H9 (cell line): ENCODE results near the gene TRPM1. TPM values are rescaled to one million over a fixed set of nuclear protein-coding genes. Genes with fewer than 3 reads are reported as not detected.
A peak's percentile ranks its signal among the peaks of the same experiment; 100 is the strongest.

Experiments used
- DNase-seq: peaks from one replicate; pipeline ENCODE4 v3.0.0-alpha.2; 2017
- H2AFZ ChIP-seq: one replicate; pipeline ENCODE4 v1.6.1; 2013; ENCODE audit warnings: mild to moderate bottlenecking, low read length, control low read depth, moderate library complexity
- H2AK5ac ChIP-seq: 2 replicates; pipeline ENCODE4 v1.6.1; 2013; ENCODE audit warnings: low read length, control low read depth, mixed read lengths; ENCODE audit not compliant: insufficient read length
- H2BK120ac ChIP-seq: one replicate; pipeline ENCODE4 v1.6.1; 2013; ENCODE audit warnings: low read depth, mild to moderate bottlenecking, low read length, control low read depth, inconsistent platforms; ENCODE audit not compliant: poor library complexity, severe bottlenecking
- H2BK12ac ChIP-seq: 2 replicates; pipeline ENCODE4 v1.6.1; 2013; ENCODE audit warnings: low read length, control low read depth, mixed read lengths, low read depth; ENCODE audit not compliant: insufficient read length
- H2BK15ac ChIP-seq: 2 replicates; pipeline ENCODE4 v1.6.1; 2013; ENCODE audit warnings: low read depth, low read length, control low read depth
- H2BK20ac ChIP-seq: one replicate; pipeline ENCODE4 v1.6.1; 2013; ENCODE audit warnings: low read depth, mild to moderate bottlenecking, low read length, control low read depth, inconsistent platforms; ENCODE audit not compliant: poor library complexity, severe bottlenecking
- H2BK5ac ChIP-seq: 2 replicates; pipeline ENCODE4 v1.6.1; 2013; ENCODE audit warnings: low read length, control low read depth, mixed read lengths; ENCODE audit not compliant: insufficient read length
- H3K14ac ChIP-seq: 2 replicates; pipeline ENCODE4 v1.6.1; 2013; ENCODE audit warnings: low read length, control low read depth; ENCODE audit not compliant: insufficient read depth
- H3K18ac ChIP-seq: 2 replicates; pipeline ENCODE4 v1.6.1; 2013; ENCODE audit warnings: low read depth, mild to moderate bottlenecking, mixed read lengths, low read length, control low read depth; ENCODE audit not compliant: insufficient read length
- H3K23ac ChIP-seq: 2 replicates; pipeline ENCODE4 v1.6.1; 2013; ENCODE audit warnings: low read length, control low read depth, mixed read lengths, low read depth; ENCODE audit not compliant: insufficient read length
- H3K23me2 ChIP-seq: 2 replicates; pipeline ENCODE4 v1.6.1; 2013; ENCODE audit warnings: low read depth, mild to moderate bottlenecking, mixed read lengths, low read length, control low read depth; ENCODE audit not compliant: insufficient read length, poor library complexity, severe bottlenecking
- H3K27ac ChIP-seq: 2 replicates; pipeline ENCODE4 v1.5.1; 2013; ENCODE audit warnings: low read length, control low read depth, mixed read lengths, low read depth; ENCODE audit not compliant: insufficient read length
- H3K27me3 ChIP-seq: 2 replicates; pipeline ENCODE4 v1.6.1; 2013; ENCODE audit warnings: low read length, control low read depth, inconsistent platforms; ENCODE audit not compliant: insufficient read depth
- H3K4ac ChIP-seq: 2 replicates; pipeline ENCODE4 v1.6.1; 2013; ENCODE audit warnings: low read depth, mild to moderate bottlenecking, control low read depth, inconsistent platforms, low read length, moderate library complexity
- H3K4me1 ChIP-seq: 2 replicates; pipeline ENCODE4 v1.6.1; 2013; ENCODE audit warnings: low read length, control low read depth, inconsistent platforms; ENCODE audit not compliant: insufficient read depth
- H3K4me2 ChIP-seq: 2 replicates; pipeline ENCODE4 v1.6.1; 2013; ENCODE audit warnings: low read length, control low read depth, mixed read lengths; ENCODE audit not compliant: insufficient read length, insufficient read depth
- H3K56ac ChIP-seq: 2 replicates; pipeline ENCODE4 v1.6.1; 2013; ENCODE audit warnings: low read depth, mild to moderate bottlenecking, mixed read lengths, low read length, control low read depth; ENCODE audit not compliant: insufficient read length
- H3K79me1 ChIP-seq: 2 replicates; pipeline ENCODE4 v1.6.1; 2013; ENCODE audit warnings: low read depth, mild to moderate bottlenecking, moderate library complexity, low read length, control low read depth, inconsistent platforms; ENCODE audit not compliant: insufficient read depth, poor library complexity, severe bottlenecking
- H3K79me2 ChIP-seq: 2 replicates; pipeline ENCODE4 v1.6.1; 2013; ENCODE audit warnings: low read length, control low read depth, inconsistent platforms; ENCODE audit not compliant: insufficient read depth
- H3K9ac ChIP-seq: 2 replicates; pipeline ENCODE4 v1.6.1; 2013; ENCODE audit warnings: low read length, control low read depth, mixed read lengths; ENCODE audit not compliant: insufficient read length; ENCODE audit errors: extremely low read depth
- H3K9me3 ChIP-seq: one replicate; pipeline ENCODE4 v1.6.1; 2013; ENCODE audit warnings: low read depth, low read length, inconsistent platforms; ENCODE audit not compliant: control insufficient read depth
- H3T11ph ChIP-seq: one replicate; pipeline ENCODE4 v1.6.1; 2013; ENCODE audit warnings: mild to moderate bottlenecking, low read length, control low read depth, inconsistent platforms
- H4K20me1 ChIP-seq: one replicate; pipeline ENCODE4 v1.6.1; 2013; ENCODE audit not compliant: control insufficient read depth, insufficient read length, insufficient read depth
- H4K5ac ChIP-seq: 2 replicates; pipeline ENCODE4 v1.6.1; 2013; ENCODE audit warnings: low read depth, mild to moderate bottlenecking, mixed read lengths, low read length, control low read depth; ENCODE audit not compliant: insufficient read length
- H4K8ac ChIP-seq: replicated peaks from 2 replicates; pipeline ENCODE4 v1.6.1; 2013; ENCODE audit warnings: low read length, control low read depth, mixed read lengths, low read depth; ENCODE audit not compliant: insufficient read length
- H4K91ac ChIP-seq: 2 replicates; pipeline ENCODE4 v1.6.1; 2013; ENCODE audit warnings: low read depth, mild to moderate bottlenecking, moderate library complexity, mixed read lengths, low read length, control low read depth; ENCODE audit not compliant: insufficient read length
- H3K27ac Mint-ChIP-seq, 3 experiments: 2 replicates in 2 of 3; 3 replicates in 1 of 3; pipeline ENCODE4 v1.8.0; 2020 to 2021; ENCODE audit warnings: mixed read lengths in 3 of 3, mild to moderate bottlenecking in 1 of 3, moderate library complexity in 1 of 3
- H3K27me3 Mint-ChIP-seq: 2 replicates; pipeline ENCODE4 v1.8.0; 2021; ENCODE audit warnings: low read depth, mild to moderate bottlenecking, moderate library complexity, mixed read lengths
- H3K36me3 Mint-ChIP-seq, 3 experiments: 2 replicates in 2 of 3; 3 replicates in 1 of 3; pipeline ENCODE4 v1.8.0; 2020 to 2021; ENCODE audit warnings: low read depth in 3 of 3, mixed read lengths in 3 of 3; ENCODE audit not compliant: insufficient read depth in 1 of 3
- H3K4me1 Mint-ChIP-seq, 2 experiments: 2 replicates each; pipeline ENCODE4 v1.8.0; 2020; ENCODE audit warnings: mixed read lengths in 2 of 2
- H3K4me3 Mint-ChIP-seq, 2 experiments: 2 replicates in 1 of 2; 3 replicates in 1 of 2; pipeline ENCODE4 v1.8.0; 2020 to 2021; ENCODE audit warnings: mild to moderate bottlenecking in 2 of 2, mixed read lengths in 2 of 2, moderate library complexity in 1 of 2
- H3K9me3 Mint-ChIP-seq, 2 experiments: 2 replicates in 1 of 2; 3 replicates in 1 of 2; pipeline ENCODE4 v1.8.0; 2020; ENCODE audit warnings: mild to moderate bottlenecking in 2 of 2, mixed read lengths in 2 of 2, moderate library complexity in 1 of 2
- CTCF ChIP-seq: fragments of 200-600 bp; sonication (generic); conservative IDR thresholded peaks from 3 replicates; pipeline ENCODE4 v1.8.0; 2021; ENCODE audit warnings: antibody characterized with exemption, mild to moderate bottlenecking
- WGBS: extraction: QIAGEN DNeasy Blood & Tissue Kit; methylation state at CpG from one replicate; pipeline ENCODE4 v1.1.7; 2013; ENCODE audit warnings: missing lambda C conversion rate, low lambda C conversion rate, mixed read lengths; ENCODE audit not compliant: insufficient read length; ENCODE audit errors: extremely low coverage; 5-methylcytosine and 5-hydroxymethylcytosine counted together
- total RNA-seq: library from RNA; stranded (reverse); gene quantifications from 2 replicates; pipeline ENCODE4 v1.2.1, GENCODE V29; 2021

TRPM1 gene
- total RNA-seq, 1 experiment from 2014 or later, result not detected

GRCh38 chr15:31023841-31024240, 77.7 kb downstream of the TRPM1 start:
- Histone ChIP-seq H3K79me1 (no peaks in the 10 kb centered on the region), H3K23ac (no peak overlapping the region), H2BK12ac (no peak overlapping the region), H3K4ac (no peak overlapping the region), H3K27me3 (no peaks in the 10 kb centered on the region), H3K27ac (peak overlapping the region; percentile 31), H3K23me2 (no peaks in the 10 kb centered on the region), H3K4me2 (peak overlapping the region; percentile 9), H2AFZ (no peak overlapping the region), H4K8ac (no peak overlapping the region), H2AK5ac (no peak overlapping the region), H3T11ph (no peak overlapping the region), H2BK15ac (no peak overlapping the region), H3K18ac (no peak overlapping the region), H3K79me2 (no peaks in the 10 kb centered on the region), H4K20me1 (no peaks in the 10 kb centered on the region), H2BK20ac (no peak overlapping the region), H3K4me1 (peaks cover 7% of the 10 kb centered on the region; the same call in 1 of the 2 replicates), H3K9ac (no peak overlapping the region), H3K56ac (no peak overlapping the region), H4K5ac (no peak overlapping the region), H4K91ac (no peak overlapping the region), H2BK120ac (no peak overlapping the region), H2BK5ac (no peak overlapping the region), H3K9me3 (no peaks in the 10 kb centered on the region), H3K14ac (no peak overlapping the region)
- Mint-ChIP-seq H3K36me3 (no peaks in the 10 kb centered on the region; a peak in 1 of 7 replicates), H3K9me3 (no peaks in the 10 kb centered on the region), H3K27me3 (no peaks in the 10 kb centered on the region; the same call in 1 of the 2 replicates), H3K27ac (peak overlapping the region in 2 of 3 experiments; percentile 78 to 87; a peak in 3 of 7 replicates), H3K4me1 (peaks cover 30 to 31% of the 10 kb centered on the region in 2 experiments), H3K4me3 (no peak overlapping the region)
- no peak for DNase-seq
- no peak for TF ChIP-seq CTCF
- no CpG with 5 or more reads among the region's 5 CpGs for WGBS
